Ascending aorta (tissue), 2 donors: Measurements from ENCODE around the gene WDR62. TPM values are rescaled to one million over a fixed set of nuclear protein-coding genes. Genes with fewer than 3 reads are reported as not detected.

ENCODE experiments used
- DNase-seq, 2 donors: peaks; one replicate each; pipeline ENCODE4 v3.0.0-alpha.2; 2019; ENCODE audit warnings: low spot score in 2 of 2
- H3K27ac ChIP-seq, 2 donors: fragments of 200-600 bp; sonication (generic); one replicate each; pipeline ENCODE4 v1.5.1; 2016 to 2017; ENCODE audit warnings: mild to moderate bottlenecking in 1 of 2
- H3K27me3 ChIP-seq: fragments of 200-600 bp; sonication (generic); one replicate; pipeline ENCODE4 v1.5.1; 2017
- H3K36me3 ChIP-seq, 2 donors: fragments of 200-600 bp; sonication (generic); one replicate each; pipeline ENCODE4 v1.5.1; 2016
- H3K4me1 ChIP-seq, 2 donors: fragments of 200-600 bp; sonication (generic); one replicate each; pipeline ENCODE4 v1.5.1; 2016 to 2017; ENCODE audit warnings: mild to moderate bottlenecking in 1 of 2
- H3K4me3 ChIP-seq, 2 donors: fragments of 200-600 bp; sonication (generic); one replicate each; pipeline ENCODE4 v1.5.1; 2016 to 2017; ENCODE audit warnings: mild to moderate bottlenecking in 1 of 2
- H3K9me3 ChIP-seq, 2 donors: fragments of 200-600 bp; sonication (generic); one replicate each; pipeline ENCODE4 v1.5.1; 2016
- intact Hi-C: fragments of 100-400 bp; cut with DNase I; formaldehyde crosslinking; loops from one replicate; pipeline ENCODE4 v1.15.1; 2023
- total RNA-seq: library from RNA; depleted of rRNA; stranded (reverse); fragments of >200 nt; gene quantifications from one replicate; pipeline ENCODE4 v1.1.0, GENCODE V29; 2016
- TF ChIP-seq, protein P1 (sequence below), 3 experiments: fragments of 200-600 bp in 2 of 3; fragments of 450-650 bp in 1 of 3; sonication (generic) in 2 of 3; IDR thresholded peaks; one replicate each; pipeline ENCODE4 v1.5.1; 2016 to 2019; ENCODE audit warnings: antibody characterized with exemption in 3 of 3, mild to moderate bottlenecking in 1 of 3, moderate library complexity in 1 of 3

Gene WDR62
- total RNA-seq, 1 donor from 2014 or later, result not detected

- peaks cover 41 to 66% of the 10 kb centered on the region in 2 donors for H3K36me3 ChIP-seq
- H3K4me1 ChIP-seq, result no peaks in the 10 kb centered on the region
- H3K4me3 ChIP-seq, result no peak overlapping the region
- DNase-seq, result no peak
- TF ChIP-seq, protein P1, sequence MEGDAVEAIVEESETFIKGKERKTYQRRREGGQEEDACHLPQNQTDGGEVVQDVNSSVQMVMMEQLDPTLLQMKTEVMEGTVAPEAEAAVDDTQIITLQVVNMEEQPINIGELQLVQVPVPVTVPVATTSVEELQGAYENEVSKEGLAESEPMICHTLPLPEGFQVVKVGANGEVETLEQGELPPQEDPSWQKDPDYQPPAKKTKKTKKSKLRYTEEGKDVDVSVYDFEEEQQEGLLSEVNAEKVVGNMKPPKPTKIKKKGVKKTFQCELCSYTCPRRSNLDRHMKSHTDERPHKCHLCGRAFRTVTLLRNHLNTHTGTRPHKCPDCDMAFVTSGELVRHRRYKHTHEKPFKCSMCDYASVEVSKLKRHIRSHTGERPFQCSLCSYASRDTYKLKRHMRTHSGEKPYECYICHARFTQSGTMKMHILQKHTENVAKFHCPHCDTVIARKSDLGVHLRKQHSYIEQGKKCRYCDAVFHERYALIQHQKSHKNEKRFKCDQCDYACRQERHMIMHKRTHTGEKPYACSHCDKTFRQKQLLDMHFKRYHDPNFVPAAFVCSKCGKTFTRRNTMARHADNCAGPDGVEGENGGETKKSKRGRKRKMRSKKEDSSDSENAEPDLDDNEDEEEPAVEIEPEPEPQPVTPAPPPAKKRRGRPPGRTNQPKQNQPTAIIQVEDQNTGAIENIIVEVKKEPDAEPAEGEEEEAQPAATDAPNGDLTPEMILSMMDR (IDR thresholded peaks at IDR 0.05), result no peak
- no peak overlapping the region for H3K27ac ChIP-seq
- no peaks in the 10 kb centered on the region for H3K27me3 ChIP-seq
- H3K9me3 ChIP-seq, result no peaks in the 10 kb centered on the region
- intact Hi-C loops, result no loop called here
Measured at GRCh38 chr19:36025541-36025940, 29.2 kb upstream of the WDR62 start.

DNA sequence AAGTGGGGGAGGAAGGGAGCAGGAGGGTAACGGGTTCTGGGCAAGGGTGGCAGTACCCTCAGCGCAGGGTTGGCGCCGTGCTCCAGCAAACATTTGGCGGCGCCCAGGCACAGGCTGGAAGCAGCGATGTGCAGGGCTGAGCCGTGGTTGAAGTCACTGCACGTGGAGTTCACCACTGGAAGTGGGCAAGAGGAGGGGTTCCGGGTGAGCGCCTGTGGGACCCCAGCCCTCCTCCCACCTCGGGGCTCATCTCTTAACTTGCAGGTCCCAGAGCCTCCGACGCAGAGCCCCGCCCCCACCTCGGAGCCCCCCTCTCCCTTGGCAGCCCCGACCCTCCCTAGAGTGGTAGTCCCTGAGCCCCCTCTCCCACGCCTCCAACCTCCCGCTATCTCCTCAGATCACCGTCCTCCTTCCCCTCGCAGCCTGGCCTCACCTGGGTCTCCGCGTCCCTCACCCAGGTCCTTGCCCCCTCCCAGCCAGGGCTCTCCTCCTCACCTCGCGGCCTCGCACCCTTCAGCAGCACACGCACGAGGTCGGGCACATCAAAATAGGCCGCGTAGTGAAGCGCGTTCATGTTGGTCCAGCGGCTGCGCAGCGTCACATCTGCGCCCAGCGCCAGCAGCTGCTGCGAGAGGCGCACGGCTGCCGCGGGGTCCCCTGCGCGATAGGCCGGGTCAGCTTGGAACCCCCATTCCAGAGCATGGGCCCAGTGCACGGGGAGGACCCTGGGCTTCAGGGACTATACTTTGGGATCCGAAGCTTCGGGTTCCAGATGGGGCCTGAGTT is 28.4 kb upstream of the WDR62 start:
- Histone ChIP-seq H3K27me3 (no peaks in the 10 kb centered on the region), H3K9me3 (no peaks in the 10 kb centered on the region), H3K4me1 (no peaks in the 10 kb centered on the region), H3K4me3 (no peak overlapping the region), H3K36me3 (peaks cover 40 to 60% of the 10 kb centered on the region in 2 donors), H3K27ac (no peak overlapping the region)
- intact Hi-C loops, result no loop called here
- TF ChIP-seq, protein P1 (IDR thresholded peaks at IDR 0.05), result no peak
- DNase-seq, result no peak

GRCh38 chr19:36027696-36028095 is 27.0 kb upstream of the WDR62 start:
- Histone ChIP-seq H3K36me3 (peaks cover 36 to 51% of the 10 kb centered on the region in 2 donors), H3K27ac (no peak overlapping the region), H3K4me3 (no peak overlapping the region), H3K27me3 (no peaks in the 10 kb centered on the region), H3K4me1 (no peaks in the 10 kb centered on the region), H3K9me3 (no peaks in the 10 kb centered on the region)
- TF ChIP-seq, protein P1 (IDR thresholded peaks at IDR 0.05), result no peak
- intact Hi-C loops, result no loop called here
- no peak for DNase-seq

GRCh38 chr19:36028313-36029041 is 26.2 kb upstream of the WDR62 start:
- H3K27me3 ChIP-seq, result no peaks in the 10 kb centered on the region
- H3K36me3 ChIP-seq, result peaks cover 32 to 44% of the 10 kb centered on the region in 2 donors
- intact Hi-C loops, result no loop called here
- no peaks in the 10 kb centered on the region for H3K9me3 ChIP-seq
- TF ChIP-seq, protein P1 (IDR thresholded peaks at IDR 0.05), result no peak
- H3K4me1 ChIP-seq, result peaks cover 0 to 4% of the 10 kb centered on the region in 2 donors
- H3K4me3 ChIP-seq, result no peak overlapping the region
- DNase-seq, result no peak
- no peak overlapping the region for H3K27ac ChIP-seq

- Histone ChIP-seq H3K27me3 (no peaks in the 10 kb centered on the region), H3K4me3 (no peak overlapping the region), H3K4me1 (peaks cover 0 to 4% of the 10 kb centered on the region in 2 donors), H3K27ac (no peak overlapping the region), H3K36me3 (peaks cover 17 to 28% of the 10 kb centered on the region in 2 donors), H3K9me3 (no peaks in the 10 kb centered on the region)
- DNase-seq, result no peak
- intact Hi-C loops, result loop anchor here (5.0 kb wide), 1 partner anchor 33 kb away; the partner anchor contains the start of gene SDHAF1
- TF ChIP-seq, protein P1 (IDR thresholded peaks at IDR 0.05), result no peak
Measured at GRCh38 chr19:36030264-36031148, 24.2 kb upstream of the WDR62 start.
